Measurements from ENCODE around the gene TTC7B.

TTC7B gene

DNA sequence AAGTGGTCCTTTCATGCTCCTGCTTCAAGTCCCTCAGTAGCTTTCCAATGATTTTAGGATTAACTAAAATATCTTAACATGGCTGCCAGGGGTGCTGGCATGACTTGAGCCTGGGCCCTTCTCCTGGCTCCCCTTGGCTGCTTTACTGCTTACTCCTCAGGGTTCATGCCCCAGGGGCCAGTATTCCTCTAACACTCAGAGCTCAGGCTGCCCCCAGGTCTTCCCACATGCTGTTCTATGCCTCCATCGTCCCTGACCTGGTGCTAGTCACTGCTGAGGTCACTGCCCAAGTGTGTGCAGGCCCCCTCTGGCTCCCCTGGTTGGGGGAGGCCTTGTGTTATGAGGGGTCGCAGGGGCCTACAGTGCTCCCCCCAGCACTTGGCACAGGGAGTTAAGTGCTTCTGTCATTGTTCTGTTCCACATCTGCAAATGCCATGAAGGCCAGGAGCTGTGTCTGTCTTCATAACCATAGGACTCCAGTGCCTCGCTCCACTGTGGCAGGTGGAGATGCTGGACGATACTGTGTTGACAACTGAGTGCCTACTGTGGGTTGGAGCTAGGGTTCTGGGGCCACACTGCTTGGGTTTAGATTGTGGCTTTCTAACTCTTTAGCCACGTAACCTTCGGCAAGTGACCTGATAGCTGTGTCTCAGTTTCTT, 228.8 kb downstream of the TTC7B start:
- DNase-seq (ENCODE audit: low read depth in 1 of 2, low spot score in 1 of 2), result no peak
- TF ChIP-seq CTCF (IDR thresholded peaks at IDR 0.05; ENCODE audit: insufficient read depth, low read length) (no peak), REST (IDR thresholded peaks at IDR 0.05; ENCODE audit: insufficient replicate concordance, low read depth) (no peak), SPI1 (IDR thresholded peaks at IDR 0.05; ENCODE audit: borderline replicate concordance, low read depth) (no peak), GABPA (IDR thresholded peaks at IDR 0.05; ENCODE audit: low read depth) (no peak)
- Histone ChIP-seq H3K27me3 (ENCODE audit: insufficient read depth, poor library complexity, severe bottlenecking) (no peaks in the 10 kb centered on the region), H3K27ac (replicated peaks) (no peak overlapping the region), H3K4me3 (replicated peaks; ENCODE audit: insufficient read depth, low read length) (no peak overlapping the region)

DNA sequence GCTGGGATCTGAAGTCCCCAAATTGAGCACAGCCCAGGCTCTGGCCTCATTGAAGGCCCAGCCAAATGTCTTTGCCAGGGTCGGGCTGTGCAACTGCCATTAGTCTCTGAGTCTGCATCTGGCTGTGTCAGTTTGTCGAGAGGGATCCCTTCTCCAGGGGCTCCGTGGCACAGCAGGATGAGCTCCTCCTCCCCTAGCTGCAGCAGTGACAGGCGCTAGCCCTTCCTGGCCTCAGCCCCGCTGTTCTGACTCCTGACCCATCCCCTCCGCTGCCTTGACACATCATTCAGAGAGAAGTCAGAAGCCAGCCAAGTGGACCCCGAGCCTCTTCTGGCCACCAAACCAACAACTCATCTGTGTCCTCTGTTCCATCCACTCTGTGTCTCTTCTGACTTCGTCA, 231.1 kb downstream of the TTC7B start:
- Histone ChIP-seq H3K27me3 (ENCODE audit: insufficient read depth, poor library complexity, severe bottlenecking) (no peaks in the 10 kb centered on the region), H3K27ac (replicated peaks) (no peak overlapping the region), H3K4me3 (replicated peaks; ENCODE audit: insufficient read depth, low read length) (no peak overlapping the region)
- TF ChIP-seq CTCF (IDR thresholded peaks at IDR 0.05; ENCODE audit: insufficient read depth, low read length), result no peak
- no peak for TF ChIP-seq SPI1 (IDR thresholded peaks at IDR 0.05; ENCODE audit: borderline replicate concordance, low read depth)
- TF ChIP-seq GABPA (IDR thresholded peaks at IDR 0.05; ENCODE audit: low read depth), result no peak
- no peak for TF ChIP-seq REST (IDR thresholded peaks at IDR 0.05; ENCODE audit: insufficient replicate concordance, low read depth)
- TF ChIP-seq POLR2AphosphoS5 (IDR thresholded peaks at IDR 0.05; ENCODE audit: low read depth), result no peak
- DNase-seq (ENCODE audit: low read depth in 1 of 2, low spot score in 1 of 2), result no peak

DNA sequence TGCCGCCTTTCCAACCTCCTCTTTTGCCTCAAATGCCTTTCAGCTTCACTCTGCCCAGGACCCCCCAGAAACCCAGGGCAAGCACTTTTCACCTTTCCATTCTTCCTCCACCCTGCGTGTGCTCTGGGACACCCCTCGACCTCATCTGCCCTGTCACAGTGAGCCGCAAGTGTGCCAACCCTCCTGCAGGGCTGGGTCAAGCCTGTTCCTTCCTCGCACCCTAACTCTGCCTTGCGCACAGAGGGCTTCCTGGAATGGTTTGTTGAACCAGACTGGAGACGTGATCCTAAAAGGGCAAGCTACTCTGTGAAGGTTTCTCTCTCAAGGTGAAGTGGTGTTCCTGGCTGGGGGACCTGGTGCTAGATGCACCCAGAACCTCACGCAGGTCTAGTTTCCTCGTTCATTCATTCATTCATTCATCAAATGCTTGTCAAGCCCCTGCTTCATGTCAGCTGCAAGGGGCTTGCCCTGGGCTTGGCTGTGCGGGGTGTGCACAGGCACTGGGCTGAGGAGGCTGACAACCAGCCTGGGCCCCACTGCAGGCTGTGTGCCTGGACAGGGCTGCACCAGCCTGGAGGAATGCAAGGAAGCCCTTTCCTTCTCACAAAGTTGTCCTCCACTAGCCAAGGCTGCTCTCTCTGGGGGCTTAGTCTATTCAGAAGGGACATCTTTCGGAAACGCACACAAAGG, 232.2 kb downstream of the TTC7B start:
- no peak overlapping the region for H3K4me3 ChIP-seq (replicated peaks; ENCODE audit: insufficient read depth, low read length)
- H3K27ac ChIP-seq (replicated peaks), result no peak overlapping the region
- DNase-seq (ENCODE audit: low read depth in 1 of 2, low spot score in 1 of 2), result no peak
- TF ChIP-seq POLR2AphosphoS5 (IDR thresholded peaks at IDR 0.05; ENCODE audit: low read depth), result no peak
- no peak for TF ChIP-seq GABPA (IDR thresholded peaks at IDR 0.05; ENCODE audit: low read depth)
- no peak for TF ChIP-seq CTCF (IDR thresholded peaks at IDR 0.05; ENCODE audit: insufficient read depth, low read length)
- no peak for TF ChIP-seq REST (IDR thresholded peaks at IDR 0.05; ENCODE audit: insufficient replicate concordance, low read depth)
- no peak for TF ChIP-seq SPI1 (IDR thresholded peaks at IDR 0.05; ENCODE audit: borderline replicate concordance, low read depth)
- H3K27me3 ChIP-seq (ENCODE audit: insufficient read depth, poor library complexity, severe bottlenecking), result no peaks in the 10 kb centered on the region

All from HL-60 (cell line).